Measurements from ENCODE around the gene THOC2. TPM values are rescaled to one million over a fixed set of nuclear protein-coding genes. Genes with fewer than 3 reads are reported as not detected.

The THOC2 gene
- total RNA-seq, 1 donor: 96.7 TPM

GRCh38 chrX:123756320-123756719 is 23.5 kb upstream of the THOC2 start:
- H3K4me3 ChIP-seq (ENCODE audit: low read depth, low read length): no peak overlapping the region
- peak; percentile 84 for DNase-seq (ENCODE audit: low read depth)
- no peak for TF ChIP-seq CTCF (IDR thresholded peaks at IDR 0.05; ENCODE audit: insufficient read depth, low read length)

GRCh38 chrX:123755107-123755506 is 22.3 kb upstream of the THOC2 start:
- TF ChIP-seq CTCF (IDR thresholded peaks at IDR 0.05; ENCODE audit: insufficient read depth, low read length): no peak
- DNase-seq (ENCODE audit: low read depth): no peak
- no peak overlapping the region for H3K4me3 ChIP-seq (ENCODE audit: low read depth, low read length)

GRCh38 chrX:123753656-123754350 is 21.0 kb upstream of the THOC2 start:
- TF ChIP-seq CTCF (IDR thresholded peaks at IDR 0.05; ENCODE audit: insufficient read depth, low read length): no peak
- no peak for DNase-seq (ENCODE audit: low read depth)
- H3K4me3 ChIP-seq (ENCODE audit: low read depth, low read length): no peak overlapping the region

- H3K4me3 ChIP-seq (ENCODE audit: low read depth, low read length): no peak overlapping the region
- peak; percentile 58 for DNase-seq (ENCODE audit: low read depth)
- no peak for TF ChIP-seq CTCF (IDR thresholded peaks at IDR 0.05; ENCODE audit: insufficient read depth, low read length)
Measured at GRCh38 chrX:123749643-123750042, 16.8 kb upstream of the THOC2 start.

- no peak overlapping the region for H3K4me3 ChIP-seq (ENCODE audit: low read depth, low read length)
- DNase-seq (ENCODE audit: low read depth): no peak
- TF ChIP-seq CTCF (IDR thresholded peaks at IDR 0.05; ENCODE audit: insufficient read depth, low read length): no peak
Measured at GRCh38 chrX:123745511-123745910, 12.7 kb upstream of the THOC2 start.

GRCh38 chrX:123743312-123743711 is 10.5 kb upstream of the THOC2 start:
- no peak overlapping the region for H3K4me3 ChIP-seq (ENCODE audit: low read depth, low read length)
- no peak for TF ChIP-seq CTCF (IDR thresholded peaks at IDR 0.05; ENCODE audit: insufficient read depth, low read length)
- no peak for DNase-seq (ENCODE audit: low read depth)

- DNase-seq (ENCODE audit: low read depth): no peak
- no peak overlapping the region for H3K4me3 ChIP-seq (ENCODE audit: low read depth, low read length)
- TF ChIP-seq CTCF (IDR thresholded peaks at IDR 0.05; ENCODE audit: insufficient read depth, low read length): no peak
Measured at GRCh38 chrX:123742440-123742839, 9.6 kb upstream of the THOC2 start.
